ENCODE data around the gene PDE4D.
"Not testable (repeated sequence)": the region's sequence is repeated elsewhere in the genome, so short reads cannot be mapped to it uniquely, and the experiment has no call there.

Gene PDE4D

GRCh38 chr5:59685793-59686192, 207.7 kb downstream of the PDE4D start:
- Mint-ChIP-seq H3K4me1 (peaks cover 0 to 8% of the 10 kb centered on the region in 2 donors), H3K27me3 (no peaks in the 10 kb centered on the region), H3K4me3 (no peak overlapping the region), H3K27ac (no peak overlapping the region), H3K36me3 (no peaks in the 10 kb centered on the region), H3K9me3 (peaks cover 0 to 11% of the 10 kb centered on the region in 2 donors)
- ATAC-seq (replicated peaks) (peak in 1 of 2 donors; percentile 45), DNase-seq (no peak)

GRCh38 chr5:59685191-59685530, 208.4 kb downstream of the PDE4D start:
- Mint-ChIP-seq H3K9me3 (peaks cover 0 to 4% of the 10 kb centered on the region in 2 donors), H3K4me1 (peaks cover 0 to 8% of the 10 kb centered on the region in 2 donors), H3K27ac (no peak overlapping the region), H3K36me3 (no peaks in the 10 kb centered on the region), H3K4me3 (no peak overlapping the region), H3K27me3 (no peaks in the 10 kb centered on the region)
- DNase-seq (no peak), ATAC-seq (replicated peaks) (no peak)

GRCh38 chr5:59684388-59685190, 208.9 kb downstream of the PDE4D start:
- no peak for DNase-seq

GRCh38 chr5:59683311-59683710, 210.2 kb downstream of the PDE4D start:
- Mint-ChIP-seq H3K36me3 (no peaks in the 10 kb centered on the region), H3K27ac (no peak overlapping the region), H3K4me1 (peaks cover 0 to 5% of the 10 kb centered on the region in 2 donors), H3K4me3 (no peak overlapping the region), H3K27me3 (no peaks in the 10 kb centered on the region), H3K9me3 (no peaks in the 10 kb centered on the region)
- DNase-seq (no peak), ATAC-seq (replicated peaks) (no peak)

More at GRCh38 chr5:59684388-59685190, 208.9 kb downstream of the PDE4D start:
- ATAC-seq (replicated peaks): no peak
- Mint-ChIP-seq H3K9me3 (no peaks in the 10 kb centered on the region), H3K27ac (peak overlapping the region; percentile 20), H3K36me3 (no peaks in the 10 kb centered on the region), H3K4me1 (peaks cover 0 to 8% of the 10 kb centered on the region in 2 donors), H3K27me3 (no peaks in the 10 kb centered on the region), H3K4me3 (no peak overlapping the region)

GRCh38 chr5:59682542-59682941, 211.0 kb downstream of the PDE4D start:
- no peak overlapping the region for H3K4me3 Mint-ChIP-seq
- no peak for ATAC-seq (replicated peaks)
- no peaks in the 10 kb centered on the region for H3K27me3 Mint-ChIP-seq
- H3K27ac Mint-ChIP-seq: no peak overlapping the region
- DNase-seq: no peak
- no peaks in the 10 kb centered on the region for H3K9me3 Mint-ChIP-seq
- no peaks in the 10 kb centered on the region for H3K36me3 Mint-ChIP-seq
- H3K4me1 Mint-ChIP-seq: peaks cover 0 to 2% of the 10 kb centered on the region in 2 donors

- ATAC-seq (replicated peaks) (no peak), DNase-seq (no peak)
- Mint-ChIP-seq H3K9me3 (no peaks in the 10 kb centered on the region), H3K4me1 (no peaks in the 10 kb centered on the region), H3K27me3 (no peaks in the 10 kb centered on the region), H3K36me3 (no peaks in the 10 kb centered on the region), H3K27ac (no peak overlapping the region), H3K4me3 (no peak overlapping the region)
These were observed 214.6 kb downstream of the PDE4D start for GRCh38 chr5:59678943-59679342.

- no peak for ATAC-seq (replicated peaks)
- H3K27me3 Mint-ChIP-seq: no peaks in the 10 kb centered on the region
- no peaks in the 10 kb centered on the region for H3K36me3 Mint-ChIP-seq
- no peak overlapping the region for H3K4me3 Mint-ChIP-seq
- DNase-seq: no peak
- H3K4me1 Mint-ChIP-seq: no peaks in the 10 kb centered on the region
- no peak overlapping the region for H3K27ac Mint-ChIP-seq
- no peaks in the 10 kb centered on the region for H3K9me3 Mint-ChIP-seq
These were observed 218.8 kb downstream of the PDE4D start for GRCh38 chr5:59674763-59675162.

- H3K4me3 Mint-ChIP-seq: no peak overlapping the region
- H3K4me1 Mint-ChIP-seq: peaks cover 2 to 4% of the 10 kb centered on the region in 2 donors
- ATAC-seq (replicated peaks): peak in 1 of 2 donors; percentile 38
- no peak for DNase-seq
- H3K27me3 Mint-ChIP-seq: no peaks in the 10 kb centered on the region
- peaks cover 1 to 2% of the 10 kb centered on the region in 2 donors for H3K9me3 Mint-ChIP-seq
- no peaks in the 10 kb centered on the region for H3K36me3 Mint-ChIP-seq
- no peak overlapping the region for H3K27ac Mint-ChIP-seq
These were observed 220.0 kb downstream of the PDE4D start for GRCh38 chr5:59673438-59674058.

GRCh38 chr5:59666440-59667068, 227.0 kb downstream of the PDE4D start:
- H3K4me3 Mint-ChIP-seq: no peak overlapping the region
- no peaks in the 10 kb centered on the region for H3K36me3 Mint-ChIP-seq
- no peaks in the 10 kb centered on the region for H3K27me3 Mint-ChIP-seq
- H3K4me1 Mint-ChIP-seq: peaks cover 14 to 16% of the 10 kb centered on the region in 2 donors
- peak in 1 of 2 donors; percentile 23 for ATAC-seq (replicated peaks)
- no peak overlapping the region for H3K27ac Mint-ChIP-seq
- DNase-seq: no peak
- H3K9me3 Mint-ChIP-seq: peaks cover 3 to 4% of the 10 kb centered on the region in 2 donors

- H3K27me3 Mint-ChIP-seq; H3K27ac Mint-ChIP-seq; H3K4me3 Mint-ChIP-seq; DNase-seq; ATAC-seq (replicated peaks); H3K9me3 Mint-ChIP-seq; H3K36me3 Mint-ChIP-seq: not testable (repeated sequence)
- peaks cover 16 to 19% of the 10 kb centered on the region in 2 donors for H3K4me1 Mint-ChIP-seq
These were observed 227.7 kb downstream of the PDE4D start for GRCh38 chr5:59665832-59666203.

- H3K27me3 Mint-ChIP-seq: no peaks in the 10 kb centered on the region
- H3K4me3 Mint-ChIP-seq: no peak overlapping the region
- peaks cover 3 to 4% of the 10 kb centered on the region in 2 donors for H3K9me3 Mint-ChIP-seq
- peaks cover 16 to 24% of the 10 kb centered on the region in 2 donors for H3K4me1 Mint-ChIP-seq
- ATAC-seq (replicated peaks): no peak
- H3K27ac Mint-ChIP-seq: no peak overlapping the region
- no peak for DNase-seq
- no peaks in the 10 kb centered on the region for H3K36me3 Mint-ChIP-seq
These were observed 228.3 kb downstream of the PDE4D start for GRCh38 chr5:59665086-59665831.

GRCh38 chr5:59661954-59662615, 231.4 kb downstream of the PDE4D start:
- peaks cover 11 to 29% of the 10 kb centered on the region in 2 donors for H3K4me1 Mint-ChIP-seq
- ATAC-seq (replicated peaks) (peak; percentile 34 to 39), DNase-seq (no peak)
- H3K27ac Mint-ChIP-seq: no peak overlapping the region
- H3K9me3 Mint-ChIP-seq: no peaks in the 10 kb centered on the region
- H3K4me3 Mint-ChIP-seq: peak overlapping the region; percentile 46 to 59
- no peaks in the 10 kb centered on the region for H3K27me3 Mint-ChIP-seq
- H3K36me3 Mint-ChIP-seq: no peaks in the 10 kb centered on the region

GRCh38 chr5:59661311-59661710, 232.2 kb downstream of the PDE4D start:
- no peaks in the 10 kb centered on the region for H3K27me3 Mint-ChIP-seq
- H3K27ac Mint-ChIP-seq: no peak overlapping the region
- DNase-seq (no peak), ATAC-seq (replicated peaks) (no peak)
- no peaks in the 10 kb centered on the region for H3K9me3 Mint-ChIP-seq
- no peaks in the 10 kb centered on the region for H3K36me3 Mint-ChIP-seq
- peaks cover 11 to 29% of the 10 kb centered on the region in 2 donors for H3K4me1 Mint-ChIP-seq
- H3K4me3 Mint-ChIP-seq: no peak overlapping the region

- no peaks in the 10 kb centered on the region for H3K9me3 Mint-ChIP-seq
- H3K4me1 Mint-ChIP-seq: peaks cover 16 to 35% of the 10 kb centered on the region in 2 donors
- ATAC-seq (replicated peaks) (peak in 1 of 2 donors; percentile 68), DNase-seq (no peak)
- H3K36me3 Mint-ChIP-seq: no peaks in the 10 kb centered on the region
- no peak overlapping the region for H3K27ac Mint-ChIP-seq
- H3K27me3 Mint-ChIP-seq: no peaks in the 10 kb centered on the region
- H3K4me3 Mint-ChIP-seq: no peak overlapping the region
These were observed 232.8 kb downstream of the PDE4D start for GRCh38 chr5:59660737-59661136.

Measured in stimulated activated naive B cell treated with anti-CD40 and anti-IgM and Interleukin-4, amounts not matched to agents 10 μg/mL and 1 μg/mL and 100 μg/mL, for 72 hours (primary cell).